Activated T-cell treated with anti-CD3 and anti-CD28 coated beads for 24 hours (primary cell): ENCODE data around the gene CDKN2B-AS1.
A peak's percentile ranks its signal among the peaks of the same experiment; 100 is the strongest.

Experiments
- DNase-seq: peaks from one replicate; pipeline ENCODE4 v3.0.0-alpha.2; 2020; ENCODE audit warnings: low read depth

CDKN2B-AS1 gene

GRCh38 chr9:22118810-22119521 lies 124.4 kb downstream of the CDKN2B-AS1 start:
- no peak for DNase-seq

GRCh38 chr9:22119522-22120158 lies 125.0 kb downstream of the CDKN2B-AS1 start:
- DNase-seq, result no peak

- no peak for DNase-seq
Observed at GRCh38 chr9:22120159-22120549, 125.6 kb downstream of the CDKN2B-AS1 start.

DNA sequence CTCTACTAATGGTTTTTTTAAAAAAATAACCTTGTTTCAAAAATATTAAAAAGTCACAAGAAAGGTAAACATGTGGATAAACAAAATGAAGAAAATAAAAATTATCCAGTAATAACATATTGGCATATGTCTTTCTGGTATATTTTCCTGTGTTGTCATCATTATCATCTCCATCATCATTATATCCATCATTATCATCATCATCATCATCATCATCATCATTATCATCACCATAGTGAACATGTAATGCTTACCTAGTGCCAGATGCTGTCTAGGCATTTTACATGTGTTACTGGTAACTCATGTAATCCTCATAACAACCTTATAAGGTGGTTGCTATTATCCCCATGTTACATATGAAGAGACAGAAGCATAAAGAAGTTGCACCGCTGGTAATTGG lies 126.0 kb downstream of the CDKN2B-AS1 start:
- no peak for DNase-seq

DNA sequence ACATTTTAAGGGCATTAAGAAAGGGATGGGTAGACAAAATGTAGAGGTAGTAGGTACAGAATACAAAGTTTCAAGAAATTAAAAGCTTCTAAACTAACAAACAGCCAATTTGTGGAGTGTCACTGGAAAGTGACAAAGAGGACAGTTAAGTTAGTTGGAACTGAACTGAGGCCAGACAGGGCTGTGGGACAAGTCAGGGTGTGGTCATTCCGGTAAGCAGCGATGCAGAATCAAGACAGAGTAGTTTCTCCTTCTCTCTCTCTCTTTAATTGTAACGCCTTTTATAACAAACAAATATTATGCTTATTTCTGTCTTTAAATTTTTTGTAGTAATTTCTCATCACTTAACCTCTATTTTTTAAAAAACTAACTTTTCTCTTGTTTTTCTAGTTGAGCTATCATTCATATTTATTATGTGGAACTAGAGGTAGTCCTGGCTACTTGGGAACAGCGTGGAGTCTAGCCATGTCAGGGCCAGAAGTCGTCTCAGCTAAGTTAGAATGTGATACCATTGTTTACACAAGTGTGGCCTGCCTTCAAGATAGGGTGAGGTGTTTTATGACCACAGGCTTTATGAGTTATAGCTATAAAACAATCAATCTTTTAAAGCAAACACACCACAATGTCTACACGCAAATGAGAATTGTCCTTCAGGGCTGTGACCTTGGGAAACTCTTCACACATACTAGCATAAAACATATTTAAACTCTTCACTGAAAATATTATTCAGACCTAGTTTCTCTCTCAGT lies 129.8 kb downstream of the CDKN2B-AS1 start:
- no peak for DNase-seq

DNA sequence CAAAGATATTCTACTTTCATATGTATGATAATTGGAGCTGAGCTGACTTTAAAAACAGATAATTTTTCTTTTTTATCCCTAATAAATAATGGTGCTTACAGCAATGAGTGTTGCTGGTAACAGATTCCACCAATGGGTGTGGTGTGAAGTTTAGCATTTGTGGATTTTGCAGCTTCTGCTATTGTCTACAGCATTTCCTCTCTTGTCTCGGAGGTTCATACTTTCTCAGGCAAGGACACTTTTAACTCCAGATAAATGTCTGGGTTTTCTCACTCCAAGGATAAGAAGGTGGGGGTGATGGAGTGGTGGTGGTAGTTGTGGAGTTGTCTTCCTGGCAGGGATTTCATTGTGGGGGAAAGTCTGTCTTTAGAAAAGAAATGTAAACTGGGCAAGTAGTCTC lies 134.5 kb downstream of the CDKN2B-AS1 start:
- no peak for DNase-seq

- no peak for DNase-seq
Observed at GRCh38 chr9:22129633-22130032, 135.0 kb downstream of the CDKN2B-AS1 start.

- DNase-seq, result no peak
Observed at GRCh38 chr9:22131817-22132216, 137.2 kb downstream of the CDKN2B-AS1 start.

DNA sequence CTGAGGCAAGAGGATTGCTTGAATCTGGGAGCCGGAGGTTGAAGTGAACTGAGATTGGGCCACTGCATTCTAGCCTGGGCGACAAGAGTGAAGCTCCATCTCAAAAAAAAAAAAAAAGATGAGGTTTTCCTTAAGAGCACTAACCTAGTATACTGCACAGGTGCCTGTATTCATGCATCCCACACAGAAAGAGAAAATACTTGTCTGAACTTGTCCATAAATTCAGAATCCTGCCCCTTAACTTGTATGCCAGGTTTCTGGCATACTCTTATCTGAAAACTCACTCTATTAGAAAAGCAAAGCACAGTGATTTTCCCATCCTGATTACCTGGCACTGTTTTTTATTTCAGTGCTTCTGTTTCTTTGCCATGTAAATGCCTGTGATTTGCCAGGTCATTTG lies 139.8 kb downstream of the CDKN2B-AS1 start:
- DNase-seq, result no peak

DNA sequence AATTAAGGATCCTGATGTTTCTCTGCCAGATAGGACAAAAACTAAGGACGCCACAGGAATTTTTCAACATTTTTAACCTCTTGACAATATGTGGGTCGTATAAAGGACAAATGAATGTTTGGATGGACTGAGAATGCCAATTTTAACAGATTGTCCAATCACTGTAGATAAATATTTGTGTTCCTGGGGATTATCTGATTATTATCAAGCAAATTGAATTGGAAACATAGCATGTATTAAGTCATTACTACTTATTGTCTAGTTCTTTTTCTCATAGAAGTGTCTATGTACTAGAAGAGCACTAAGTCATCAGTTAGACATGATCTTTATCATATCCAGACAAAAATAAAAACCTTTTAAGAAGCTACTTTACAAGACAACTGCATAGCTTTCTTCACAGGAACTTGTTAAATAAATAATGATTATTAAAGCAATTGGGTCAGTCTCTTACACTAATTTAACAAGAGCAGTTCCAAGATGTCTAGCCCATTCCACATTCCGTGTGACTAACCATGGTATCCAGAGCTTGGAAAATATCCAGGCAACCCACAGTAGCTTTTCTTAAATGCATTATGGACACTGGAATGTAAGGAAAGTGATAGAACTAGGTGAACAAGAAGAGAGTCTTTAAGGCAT lies 142.0 kb downstream of the CDKN2B-AS1 start:
- no peak for DNase-seq

DNA sequence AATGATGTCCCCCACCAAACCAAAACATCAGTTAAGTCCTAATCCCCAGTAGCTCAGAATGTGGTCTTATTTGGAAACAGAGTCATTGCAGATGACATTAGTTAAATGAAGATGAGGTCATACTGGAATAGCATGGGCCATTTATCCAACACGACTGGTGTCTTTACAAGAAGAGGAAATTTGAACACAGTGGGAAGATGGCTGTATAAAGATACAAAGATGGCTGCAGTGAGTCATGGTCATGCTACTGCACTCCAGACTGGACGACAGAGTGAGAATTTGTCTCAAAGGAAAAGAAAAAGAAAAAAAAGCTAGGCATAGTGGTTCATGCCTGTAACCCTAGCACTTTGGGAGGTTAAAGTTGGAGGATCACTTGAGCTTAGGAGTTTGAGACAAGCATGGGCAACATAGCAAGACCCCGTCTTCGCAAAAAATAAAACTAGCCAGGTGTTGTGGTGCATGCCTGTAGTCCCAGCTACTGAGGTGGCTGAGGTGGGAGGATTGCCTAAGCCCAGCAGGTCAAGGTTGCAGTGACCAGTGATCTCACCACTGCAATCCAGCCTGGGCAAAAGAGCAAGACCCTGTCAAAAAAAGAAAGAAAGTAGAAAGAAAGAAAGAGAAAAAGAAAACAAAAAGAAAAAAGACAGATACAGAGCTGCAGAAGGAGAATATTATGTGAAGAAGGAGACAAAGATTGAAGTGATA lies 144.5 kb downstream of the CDKN2B-AS1 start:
- no peak for DNase-seq

DNA sequence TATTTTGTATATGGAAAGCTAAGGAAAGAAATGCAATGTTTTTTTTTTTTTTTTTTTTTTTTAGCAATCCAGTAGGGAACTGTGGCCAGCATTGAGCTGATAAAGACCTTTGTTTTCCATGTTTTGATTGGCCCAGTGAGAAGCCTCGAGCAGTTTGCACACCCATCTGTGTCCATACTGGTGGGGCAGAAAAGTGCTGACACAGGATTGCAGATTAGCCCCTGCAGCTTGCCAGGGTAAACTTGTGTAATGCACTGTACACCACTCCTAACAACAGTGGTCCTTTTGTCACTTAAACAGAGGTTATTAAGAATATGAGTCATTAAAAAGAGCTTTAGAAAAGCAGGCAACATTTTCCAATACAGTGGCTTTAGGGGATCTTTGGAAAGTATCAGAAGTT lies 147.3 kb downstream of the CDKN2B-AS1 start:
- DNase-seq, result no peak

DNA sequence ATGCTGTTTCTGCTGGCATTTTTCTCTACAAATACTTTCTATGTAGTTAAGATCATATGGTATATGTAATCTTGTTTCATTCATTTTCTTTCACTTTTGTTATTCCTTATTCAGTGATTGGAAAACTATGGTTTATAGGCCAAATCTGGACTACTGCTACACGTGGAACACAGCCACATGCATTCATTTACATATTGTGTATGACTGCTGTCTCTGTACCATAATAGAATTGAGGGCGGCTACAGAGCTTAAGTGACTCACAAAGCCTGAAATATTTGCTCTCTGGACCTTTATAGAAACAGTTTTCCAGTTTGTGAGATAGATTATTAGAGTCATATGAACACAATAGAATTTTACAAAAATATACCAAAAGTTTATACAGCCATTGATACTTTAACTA lies 148.1 kb downstream of the CDKN2B-AS1 start:
- no peak for DNase-seq

GRCh38 chr9:22143799-22144625 lies 149.4 kb downstream of the CDKN2B-AS1 start:
- DNase-seq, result no peak

DNA sequence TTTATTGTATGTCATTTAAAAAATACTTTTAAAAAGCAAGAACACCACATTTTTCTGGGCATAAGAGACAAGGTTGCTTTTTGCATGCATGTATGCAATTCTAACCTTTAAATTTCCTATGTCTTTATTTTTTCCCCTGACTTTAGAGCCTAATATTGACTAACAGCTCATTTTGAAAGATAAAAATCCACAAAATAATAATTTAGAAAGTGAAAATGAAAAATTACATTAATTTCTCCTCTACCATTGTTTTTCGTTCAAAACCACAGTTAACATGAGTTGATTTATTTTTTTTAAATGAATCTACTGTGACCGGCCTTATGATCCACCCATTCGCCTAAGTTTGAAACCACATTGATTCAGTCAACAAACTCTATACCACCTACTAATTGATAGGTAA lies 152.0 kb downstream of the CDKN2B-AS1 start:
- DNase-seq, result no peak

- DNase-seq, result peak; percentile 16
Observed at GRCh38 chr9:22147813-22148527, 153.4 kb downstream of the CDKN2B-AS1 start.

- no peak for DNase-seq
Observed at GRCh38 chr9:22148528-22148875, 153.9 kb downstream of the CDKN2B-AS1 start.

- no peak for DNase-seq
Observed at GRCh38 chr9:22148876-22149637, 154.5 kb downstream of the CDKN2B-AS1 start.

DNA sequence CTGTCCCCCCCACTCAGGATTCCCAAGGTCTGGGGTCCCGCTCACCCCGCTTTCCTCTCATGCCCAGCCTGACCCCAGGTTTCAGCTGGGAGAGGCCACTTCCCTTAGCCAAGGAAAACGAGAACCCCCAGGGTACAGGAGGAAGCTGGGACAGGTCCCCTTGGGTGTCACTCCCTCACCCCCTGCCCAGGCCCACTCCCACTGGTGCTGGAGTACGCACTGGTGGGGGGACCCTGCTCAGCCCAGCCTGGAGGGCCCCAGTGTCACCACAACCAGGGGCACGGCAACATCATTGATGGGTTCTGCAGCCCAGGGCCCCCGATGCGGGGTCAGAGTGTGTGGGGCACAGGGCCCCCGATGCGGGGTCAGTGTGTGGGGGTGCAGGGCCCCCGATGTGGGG lies 159.5 kb downstream of the CDKN2B-AS1 start:
- no peak for DNase-seq

- no peak for DNase-seq
Observed at GRCh38 chr9:22156586-22156985, 162.0 kb downstream of the CDKN2B-AS1 start.
